Activated T-cell treated with anti-CD3 and anti-CD28 coated beads, Interleukin-2, amount 50 U/mL, for 4 hours (primary cell): ENCODE data around the gene STN1. TPM values are rescaled to one million over a fixed set of nuclear protein-coding genes. Genes with fewer than 3 reads are reported as not detected.

Source experiments
- ATAC-seq, 2 donors: fragments of 200-7000 bp; cut with Tn5 transposase; one replicate each; pipeline ENCODE4 v1.10.0; 2021
- DNase-seq: peaks from one replicate; pipeline ENCODE4 v3.0.0-alpha.2; 2020
- H3K27me3 Mint-ChIP-seq: one replicate; pipeline ENCODE4 v1.8.0; 2021; ENCODE audit warnings: low read depth, mixed read lengths
- H3K36me3 Mint-ChIP-seq: one replicate; pipeline ENCODE4 v1.8.0; 2022; ENCODE audit warnings: mixed read lengths; ENCODE audit not compliant: insufficient read depth
- H3K4me1 Mint-ChIP-seq: one replicate; pipeline ENCODE4 v1.8.0; 2021; ENCODE audit warnings: low read depth, mixed read lengths
- H3K4me3 Mint-ChIP-seq: one replicate; pipeline ENCODE4 v1.8.0; 2021; ENCODE audit warnings: mild to moderate bottlenecking, moderate library complexity, mixed read lengths
- H3K9me3 Mint-ChIP-seq: one replicate; pipeline ENCODE4 v1.8.0; 2021; ENCODE audit warnings: mixed read lengths
- total RNA-seq, 3 donors: library from RNA; stranded (reverse); gene quantifications; one replicate each; pipeline ENCODE4 v1.2.1, GENCODE V29; 2021

The STN1 gene
- total RNA-seq, 3 donors from 2014 or later, result 10.3 to 12.8 (median 10.4) TPM

DNA sequence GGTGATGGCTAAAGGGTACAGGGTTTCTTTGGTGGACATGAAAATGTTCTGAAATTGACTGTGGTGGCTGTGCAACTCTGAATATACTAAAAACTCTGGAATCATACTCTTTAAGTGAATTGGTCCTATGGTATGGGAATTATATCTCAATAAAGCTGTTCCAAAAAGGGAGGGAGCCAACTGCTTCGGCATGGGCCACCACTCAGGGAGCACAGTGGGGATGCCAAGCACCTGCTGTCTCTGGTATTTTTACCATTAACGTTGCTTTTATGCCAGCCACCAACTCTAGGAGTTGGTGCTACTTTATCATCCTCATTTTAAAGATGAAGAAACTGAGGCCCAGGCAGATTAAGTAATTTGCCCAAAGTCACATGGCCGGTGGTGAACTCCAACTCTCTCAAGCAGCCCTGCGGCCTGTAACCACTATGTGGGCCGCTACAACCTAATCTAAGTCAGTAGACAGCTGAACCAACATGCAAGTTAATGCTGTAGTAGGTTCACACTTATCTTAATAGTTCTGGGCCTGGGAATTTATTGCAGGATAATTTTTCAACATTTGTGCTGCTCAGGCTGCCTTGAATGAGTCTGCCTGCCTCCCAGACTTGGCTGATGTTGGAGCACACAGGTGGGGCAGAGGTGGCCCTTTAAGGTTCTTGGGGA is 83.4 kb downstream of the STN1 start:
- ATAC-seq, result no peak
- no peaks in the 10 kb centered on the region for H3K9me3 Mint-ChIP-seq
- H3K36me3 Mint-ChIP-seq, result no peaks in the 10 kb centered on the region
- H3K4me1 Mint-ChIP-seq, result no peaks in the 10 kb centered on the region
- no peaks in the 10 kb centered on the region for H3K27me3 Mint-ChIP-seq
- H3K4me3 Mint-ChIP-seq, result no peak overlapping the region
- no peak for DNase-seq

DNA sequence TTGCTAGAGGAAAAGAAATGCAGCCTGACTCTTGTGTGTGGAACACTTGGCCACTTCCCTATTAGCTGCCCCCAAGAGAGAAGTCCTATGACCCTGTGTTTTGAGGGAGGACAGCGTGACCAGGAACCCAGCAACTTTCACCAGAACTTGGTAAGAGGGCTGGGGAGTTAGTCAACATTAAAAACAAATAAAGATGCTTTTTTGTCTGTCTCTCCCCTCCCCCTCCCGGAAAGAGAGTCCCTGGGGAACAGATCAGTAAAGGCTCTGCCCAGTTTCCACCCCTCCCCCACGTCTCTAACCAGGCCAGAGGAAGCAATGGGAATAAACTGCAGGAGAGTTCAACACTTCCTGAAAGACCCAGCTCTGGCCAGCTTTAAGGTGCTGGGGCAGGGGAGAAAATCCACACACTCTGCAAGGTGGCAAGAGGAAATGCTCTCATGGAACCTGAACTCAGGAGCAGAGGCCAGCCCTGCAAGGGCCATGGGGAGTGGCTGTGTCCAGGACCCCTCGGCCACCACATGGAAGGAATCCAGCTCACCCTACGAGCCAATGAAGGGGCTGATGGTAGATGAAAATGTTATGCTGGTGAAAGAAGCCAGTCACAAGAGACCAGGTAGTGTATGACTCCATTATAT is 84.1 kb downstream of the STN1 start:
- Mint-ChIP-seq H3K4me1 (no peaks in the 10 kb centered on the region), H3K9me3 (no peaks in the 10 kb centered on the region), H3K27me3 (no peaks in the 10 kb centered on the region), H3K36me3 (no peaks in the 10 kb centered on the region), H3K4me3 (no peak overlapping the region)
- DNase-seq (no peak), ATAC-seq (no peak)

DNA sequence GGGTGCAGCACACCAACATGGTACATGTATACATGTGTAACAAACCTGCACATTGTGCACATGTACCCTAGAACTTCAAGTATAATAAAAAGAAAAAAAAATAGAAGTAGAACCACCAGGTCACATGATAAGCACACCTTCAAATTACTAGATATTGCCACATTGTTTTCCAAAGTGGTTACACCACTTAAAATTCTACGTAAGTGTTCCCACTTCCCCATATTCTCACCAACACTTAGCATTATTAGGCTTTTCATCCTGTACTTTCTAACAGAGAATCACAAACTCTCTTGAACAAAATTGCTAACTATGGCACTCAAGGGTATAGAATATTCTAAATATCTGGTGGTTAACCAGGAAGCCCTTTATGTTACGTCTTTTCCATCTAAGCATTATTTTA is 85.2 kb downstream of the STN1 start:
- no peaks in the 10 kb centered on the region for H3K9me3 Mint-ChIP-seq
- H3K4me3 Mint-ChIP-seq, result no peak overlapping the region
- H3K4me1 Mint-ChIP-seq, result no peaks in the 10 kb centered on the region
- H3K36me3 Mint-ChIP-seq, result no peaks in the 10 kb centered on the region
- ATAC-seq (no peak), DNase-seq (no peak)
- H3K27me3 Mint-ChIP-seq, result no peaks in the 10 kb centered on the region

Other genes starting within 250 kb of the STN1 start
- 1 to 10 TPM; 2.4 to 2.8 (median 2.4) TPM for gene SH3PXD2A, start 62.6 kb downstream of the STN1 start, total RNA-seq
- 10 to 100 TPM; 18.8 to 19.8 (median 19.4) TPM for gene SLK, start 49.0 kb upstream of the STN1 start, total RNA-seq
- gene COL17A1, start 167.7 kb upstream of the STN1 start, total RNA-seq, result under 1 TPM in 1 of 3 donors, not detected in 2; 0.23 TPM
- 10 to 100 TPM in 2 of 3 donors, 1 to 10 TPM in 1; 9.4 to 12.3 (median 11.9) TPM for gene SFR1, start 204.0 kb upstream of the STN1 start, total RNA-seq